Endothelial cell of umbilical vein (primary cell): Measurements from ENCODE around the gene GSTP1. TPM values are rescaled to one million over a fixed set of nuclear protein-coding genes. Genes with fewer than 3 reads are reported as not detected.

ENCODE experiments used
- BruUV-seq: library from RNA; stranded (reverse); fragments of 400-500 nt; replicated peaks from 2 replicates; lab custom pipeline; 2021; lab: Mats Ljungman, UMichigan
- CTCF ChIA-PET: fragments of 300-600, 350-600 bp; sonication (Branson Sonifier 250); formaldehyde crosslinking; loops from one replicate; lab custom pipeline; 2021; ENCODE audit warnings: antibody characterized with exemption, inconsistent platforms; lab: Charles Lee
- POLR2A ChIA-PET: fragments of 300-600, 350-600 bp; sonication (Branson Sonifier 250); formaldehyde crosslinking; loops from one replicate; lab custom pipeline; 2021; ENCODE audit warnings: antibody characterized with exemption, inconsistent platforms; lab: Charles Lee
- DNase-seq: peaks from one replicate; pipeline ENCODE4 v3.0.0-alpha.2; 2011; ENCODE audit warnings: low read depth, low spot score
- FAIRE-seq: peaks from 2 replicates; lab custom pipeline; 2011; peaks lifted over from hg19 to GRCh38; lab: Jason Lieb, UNC
- H2AFZ ChIP-seq: 2 replicates; pipeline ENCODE4 v1.6.0; 2012; ENCODE audit warnings: low read depth, low read length, control low read depth, inconsistent platforms
- H3K27ac ChIP-seq: 2 replicates; pipeline ENCODE4 v1.5.1; 2011; ENCODE audit warnings: low read depth, mild to moderate bottlenecking, control low read depth, low read length, moderate library complexity; ENCODE audit not compliant: insufficient read depth
- H3K27me3 ChIP-seq, 2 experiments: 2 replicates each; pipeline versions ENCODE4 v1.6.0 to v1.6.1; 2011; ENCODE audit warnings: low read length in 2 of 2, mixed read lengths in 1 of 2; ENCODE audit not compliant: control insufficient read depth in 2 of 2, insufficient read depth in 2 of 2
- H3K36me3 ChIP-seq, 2 experiments: 2 replicates in 1 of 2; 3 replicates in 1 of 2; pipeline ENCODE4 v1.5.1; 2011; ENCODE audit warnings: low read length in 2 of 2, mild to moderate bottlenecking in 1 of 2, moderate library complexity in 1 of 2; ENCODE audit not compliant: control insufficient read depth in 2 of 2, insufficient read depth in 2 of 2; ENCODE audit errors: extremely low read depth in 1 of 2
- H3K4me1 ChIP-seq: 3 replicates; pipeline ENCODE4 v1.5.1; 2011; ENCODE audit warnings: mild to moderate bottlenecking, low read length; ENCODE audit not compliant: control insufficient read depth, insufficient read depth; ENCODE audit errors: extremely low read depth
- H3K4me2 ChIP-seq: 2 replicates; pipeline ENCODE4 v1.6.1; 2011; ENCODE audit warnings: low read length, control low read depth, mixed read lengths; ENCODE audit not compliant: insufficient read depth
- H3K4me3 ChIP-seq, 3 experiments: fragments of 200-600 bp in 1 of 3; sonication (generic), shearing (Covaris generic) in 1 of 3; replicated peaks in 1 of 3; 2 replicates each; pipeline ENCODE4 v1.5.1; 2011 to 2016; ENCODE audit warnings: control low read depth in 3 of 3, low read length in 3 of 3, mild to moderate bottlenecking in 2 of 3, inconsistent platforms in 1 of 3, low read depth in 1 of 3, moderate library complexity in 1 of 3; ENCODE audit not compliant: insufficient read depth in 1 of 3
- H3K79me2 ChIP-seq: 2 replicates; pipeline ENCODE4 v1.6.0; 2012; ENCODE audit warnings: low read length, inconsistent platforms; ENCODE audit not compliant: control insufficient read depth, insufficient read depth
- H3K9ac ChIP-seq: replicated peaks from 2 replicates; pipeline ENCODE3; 2011; ENCODE audit warnings: low read length, control low read depth; ENCODE audit not compliant: insufficient read depth; ENCODE audit errors: extremely low read depth
- H3K9me1 ChIP-seq: replicated peaks from 3 replicates; pipeline ENCODE4 v1.6.0; 2011; ENCODE audit warnings: mild to moderate bottlenecking, low read length; ENCODE audit not compliant: control insufficient read depth, insufficient read depth; ENCODE audit errors: extremely low read depth
- H3K9me3 ChIP-seq: replicated peaks from 2 replicates; pipeline ENCODE4 v1.5.1; 2012; ENCODE audit warnings: low read length, inconsistent platforms; ENCODE audit not compliant: control insufficient read depth, insufficient read depth
- H4K20me1 ChIP-seq: replicated peaks from 2 replicates; pipeline ENCODE3; 2011; ENCODE audit warnings: mild to moderate bottlenecking, low read length; ENCODE audit not compliant: control insufficient read depth, insufficient read depth; ENCODE audit errors: extremely low read depth
- CTCF ChIP-seq, 2 donors: IDR thresholded peaks; 1 replicate in 1 of 2; 2 replicates in 1 of 2; pipeline ENCODE4 v1.5.1; 2011; ENCODE audit warnings: low read length in 2 of 2, mild to moderate bottlenecking in 2 of 2, moderate library complexity in 2 of 2, control low read depth in 1 of 2, inconsistent platforms in 1 of 2, low read depth in 1 of 2; ENCODE audit not compliant: insufficient read depth in 1 of 2; ENCODE audit errors: extremely low read depth in 1 of 2
- EZH2 ChIP-seq: IDR thresholded peaks from 2 replicates; pipeline ENCODE4 v1.6.1; 2012; ENCODE audit warnings: borderline replicate concordance, low read depth, mild to moderate bottlenecking, moderate library complexity, low read length, inconsistent platforms; ENCODE audit not compliant: severe bottlenecking
- GATA2 ChIP-seq: IDR thresholded peaks from 2 replicates; pipeline ENCODE4 v1.7.0; 2011; ENCODE audit warnings: low read depth, mild to moderate bottlenecking, moderate library complexity, mixed read lengths, low read length; ENCODE audit not compliant: insufficient read length, insufficient read depth
- JUN ChIP-seq: IDR thresholded peaks from 2 replicates; pipeline ENCODE4 v1.6.1; 2011; ENCODE audit warnings: borderline replicate concordance, low read depth; ENCODE audit not compliant: insufficient read length, insufficient read depth
- MYC ChIP-seq: IDR thresholded peaks from one replicate; pipeline ENCODE4 v1.6.1; 2011; ENCODE audit warnings: mild to moderate bottlenecking, low read depth, low read length
- POLR2AphosphoS5 ChIP-seq: IDR thresholded peaks from 2 replicates; pipeline ENCODE4 v1.6.1; 2012; ENCODE audit warnings: low read depth, mild to moderate bottlenecking, control low read depth, low read length, moderate library complexity; ENCODE audit not compliant: insufficient read depth
- dilution Hi-C: fragments of 300-500 bp; cut with MboI; formaldehyde crosslinking; loops from one replicate; pipeline ENCODE4 v1.15.0; 2019; ENCODE audit warnings: low sequenced_read_pairs; ENCODE audit not compliant: extremely low pct_ligation_motif_present
- intact Hi-C: fragments of 100-400 bp; cut with micrococcal nuclease; formaldehyde crosslinking; loops from one replicate; pipeline ENCODE4 v1.10.0; 2022
- polyA plus RNA-seq, 4 experiments: library from polyadenylated mRNA; depleted of rRNA in 3 of 4; stranded (reverse) in 3 of 4; unstranded in 1 of 4; fragments of >200 nt; gene quantifications; 2 replicates each; pipeline versions ENCODE4 v1.2.1 to v1.2.3, GENCODE V29; 2011 to 2012; ENCODE audit warnings: missing spikeins in 1 of 4
- total RNA-seq: library from RNA; stranded (reverse); gene quantifications from 2 replicates; pipeline ENCODE4 v1.2.3, GENCODE V29; 2021

The GSTP1 gene
- total and polyA plus RNA-seq, 2 donors (not counting 3 experiments of a cell fraction or from before 2014, with no cell fraction given), result 962 to 2,277 TPM

- H3K4me1 ChIP-seq, result peaks cover 17% of the 10 kb centered on the region
- no peak overlapping the region for H2AFZ ChIP-seq
- TF ChIP-seq GATA2 (no peak), CTCF (IDR thresholded peaks at IDR 0.05; ENCODE audit: extremely low read depth in 1 of 2, insufficient read depth in 1 of 2, low read depth in 1 of 2, low read length in 2 of 2) (no peak), POLR2AphosphoS5 (no peak), EZH2 (no peak), MYC (no peak), JUN (no peak)
- CTCF ChIA-PET, result interaction anchor here (0.8 kb wide), 1 partner anchor 77 kb away, joined by 3 read pairs; no protein-coding TSS in a partner anchor
- DNase-seq (no peak), FAIRE-seq (no peak)
- intact Hi-C loops, result no loop called here
- H3K27ac ChIP-seq, result no peak overlapping the region
- peaks cover 26% of the 10 kb centered on the region for H3K79me2 ChIP-seq
- no peak overlapping the region for H3K9ac ChIP-seq
- no peaks in the 10 kb centered on the region for H4K20me1 ChIP-seq
- no TSS peak for BruUV-seq
- no peaks in the 10 kb centered on the region for H3K9me3 ChIP-seq
- no peaks in the 10 kb centered on the region for H3K9me1 ChIP-seq
- H3K4me3 ChIP-seq, result no peak overlapping the region
- no peak overlapping the region for H3K4me2 ChIP-seq
- peaks cover 2 to 4% of the 10 kb centered on the region in 2 experiments for H3K27me3 ChIP-seq
- peaks cover 7 to 14% of the 10 kb centered on the region in 2 experiments for H3K36me3 ChIP-seq
- dilution Hi-C loops, result no loop called here
- POLR2A ChIA-PET, result no interaction called here
Observed at GRCh38 chr11:67582011-67582410, 1.6 kb upstream of the GSTP1 start.
